Activated CD8-positive, alpha-beta memory T cell treated with anti-CD3 and anti-CD28 coated beads, Interleukin-2, amount 10 ng/mL, durations not matched to agents 7 days and 5 days (primary cell): ENCODE data around the gene LRRFIP1. TPM values are rescaled to one million over a fixed set of nuclear protein-coding genes. Genes with fewer than 3 reads are reported as not detected.

ENCODE experiments used
- ATAC-seq: fragments of 150-1000 bp; cut with Tn5 transposase; one replicate; pipeline ENCODE4 v1.10.0; 2021; ENCODE audit warnings: moderate library complexity
- CTCF ChIA-PET: fragments of 350-600 bp; sonication (Branson Sonifier 250); formaldehyde crosslinking; loops from one replicate; lab custom pipeline; 2021; ENCODE audit warnings: antibody characterized with exemption; lab: Charles Lee
- DNase-seq: peaks from one replicate; pipeline ENCODE4 v3.0.0-alpha.2; 2020
- H3K27ac Mint-ChIP-seq: one replicate; pipeline ENCODE4 v1.8.0; 2021; ENCODE audit warnings: mild to moderate bottlenecking, mixed read lengths
- H3K27me3 Mint-ChIP-seq: one replicate; pipeline ENCODE4 v1.8.0; 2021; ENCODE audit warnings: mixed read lengths
- H3K36me3 Mint-ChIP-seq: one replicate; pipeline ENCODE4 v1.8.0; 2021; ENCODE audit warnings: mild to moderate bottlenecking, mixed read lengths
- H3K4me1 Mint-ChIP-seq: one replicate; pipeline ENCODE4 v1.8.0; 2021; ENCODE audit warnings: mixed read lengths
- H3K4me3 Mint-ChIP-seq: one replicate; pipeline ENCODE4 v1.8.0; 2021; ENCODE audit warnings: mild to moderate bottlenecking, moderate library complexity, mixed read lengths
- H3K9me3 Mint-ChIP-seq: one replicate; pipeline ENCODE4 v1.8.0; 2022; ENCODE audit warnings: low read depth, mixed read lengths
- total RNA-seq, 2 experiments: library from RNA; stranded (reverse); gene quantifications; one replicate each; pipeline ENCODE4 v1.2.3, GENCODE V29; 2021

The LRRFIP1 gene
- total RNA-seq, 2 experiments from 2014 or later = 197 to 229 TPM

GRCh38 chr2:237643066-237643465 lies 15.7 kb downstream of the LRRFIP1 start:
- no peaks in the 10 kb centered on the region for H3K4me1 Mint-ChIP-seq
- H3K9me3 Mint-ChIP-seq = no peaks in the 10 kb centered on the region
- DNase-seq (peak; percentile 28), ATAC-seq (no peak)
- peaks cover 21% of the 10 kb centered on the region for H3K27me3 Mint-ChIP-seq
- H3K36me3 Mint-ChIP-seq = no peaks in the 10 kb centered on the region
- CTCF ChIA-PET = no interaction called here
- no peak overlapping the region for H3K4me3 Mint-ChIP-seq
- H3K27ac Mint-ChIP-seq = no peak overlapping the region

- ATAC-seq (no peak), DNase-seq (peak; percentile 22)
- Mint-ChIP-seq H3K27me3 (peaks cover 16% of the 10 kb centered on the region), H3K9me3 (no peaks in the 10 kb centered on the region), H3K4me3 (no peak overlapping the region), H3K4me1 (no peaks in the 10 kb centered on the region), H3K36me3 (no peaks in the 10 kb centered on the region), H3K27ac (no peak overlapping the region)
- CTCF ChIA-PET = no interaction called here
Observed at GRCh38 chr2:237643582-237644380, 16.4 kb downstream of the LRRFIP1 start.

GRCh38 chr2:237644381-237644703 lies 17.0 kb downstream of the LRRFIP1 start:
- H3K4me1 Mint-ChIP-seq = no peaks in the 10 kb centered on the region
- H3K36me3 Mint-ChIP-seq = no peaks in the 10 kb centered on the region
- no peak for ATAC-seq
- no peak overlapping the region for H3K27ac Mint-ChIP-seq
- no peak overlapping the region for H3K4me3 Mint-ChIP-seq
- H3K9me3 Mint-ChIP-seq = no peaks in the 10 kb centered on the region
- peaks cover 11% of the 10 kb centered on the region for H3K27me3 Mint-ChIP-seq
- CTCF ChIA-PET = no interaction called here
- no peak for DNase-seq

GRCh38 chr2:237645261-237645660 lies 17.9 kb downstream of the LRRFIP1 start:
- no peak overlapping the region for H3K27ac Mint-ChIP-seq
- no peaks in the 10 kb centered on the region for H3K9me3 Mint-ChIP-seq
- CTCF ChIA-PET = no interaction called here
- H3K27me3 Mint-ChIP-seq = peaks cover 16% of the 10 kb centered on the region
- no peaks in the 10 kb centered on the region for H3K4me1 Mint-ChIP-seq
- ATAC-seq (no peak), DNase-seq (no peak)
- no peak overlapping the region for H3K4me3 Mint-ChIP-seq
- H3K36me3 Mint-ChIP-seq = no peaks in the 10 kb centered on the region

- no peak overlapping the region for H3K4me3 Mint-ChIP-seq
- H3K36me3 Mint-ChIP-seq = no peaks in the 10 kb centered on the region
- CTCF ChIA-PET = no interaction called here
- ATAC-seq (no peak), DNase-seq (peak; percentile 19)
- H3K27me3 Mint-ChIP-seq = peaks cover 22% of the 10 kb centered on the region
- H3K4me1 Mint-ChIP-seq = no peaks in the 10 kb centered on the region
- no peak overlapping the region for H3K27ac Mint-ChIP-seq
- no peaks in the 10 kb centered on the region for H3K9me3 Mint-ChIP-seq
Observed at GRCh38 chr2:237647176-237648015, 20.0 kb downstream of the LRRFIP1 start.

- Mint-ChIP-seq H3K27me3 (peaks cover 26% of the 10 kb centered on the region), H3K4me1 (no peaks in the 10 kb centered on the region), H3K36me3 (no peaks in the 10 kb centered on the region), H3K27ac (no peak overlapping the region), H3K9me3 (no peaks in the 10 kb centered on the region), H3K4me3 (no peak overlapping the region)
- no peak for ATAC-seq
- no peak for DNase-seq
- CTCF ChIA-PET = no interaction called here
Observed at GRCh38 chr2:237648016-237648381, 20.6 kb downstream of the LRRFIP1 start.

GRCh38 chr2:237649541-237650454 lies 22.4 kb downstream of the LRRFIP1 start:
- H3K9me3 Mint-ChIP-seq = no peaks in the 10 kb centered on the region
- ATAC-seq = no peak
- CTCF ChIA-PET = no interaction called here
- H3K27me3 Mint-ChIP-seq = peaks cover 37% of the 10 kb centered on the region
- H3K4me3 Mint-ChIP-seq = no peak overlapping the region
- H3K4me1 Mint-ChIP-seq = peaks cover under 1% of the 10 kb centered on the region
- DNase-seq = peak; percentile 30
- peaks cover 1% of the 10 kb centered on the region for H3K36me3 Mint-ChIP-seq
- H3K27ac Mint-ChIP-seq = no peak overlapping the region

- H3K36me3 Mint-ChIP-seq = peaks cover 1% of the 10 kb centered on the region
- ATAC-seq (no peak), DNase-seq (peak; percentile 23)
- H3K4me1 Mint-ChIP-seq = peaks cover 4% of the 10 kb centered on the region
- CTCF ChIA-PET = no interaction called here
- no peak overlapping the region for H3K27ac Mint-ChIP-seq
- no peak overlapping the region for H3K4me3 Mint-ChIP-seq
- H3K9me3 Mint-ChIP-seq = no peaks in the 10 kb centered on the region
- peaks cover 35% of the 10 kb centered on the region for H3K27me3 Mint-ChIP-seq
Observed at GRCh38 chr2:237650455-237650850, 23.1 kb downstream of the LRRFIP1 start.

- peaks cover 1% of the 10 kb centered on the region for H3K36me3 Mint-ChIP-seq
- no peaks in the 10 kb centered on the region for H3K9me3 Mint-ChIP-seq
- no peak overlapping the region for H3K27ac Mint-ChIP-seq
- no peak overlapping the region for H3K4me3 Mint-ChIP-seq
- H3K27me3 Mint-ChIP-seq = peaks cover 34% of the 10 kb centered on the region
- no peak for ATAC-seq
- CTCF ChIA-PET = no interaction called here
- peaks cover 7% of the 10 kb centered on the region for H3K4me1 Mint-ChIP-seq
- DNase-seq = no peak
Observed at GRCh38 chr2:237651761-237652160, 24.4 kb downstream of the LRRFIP1 start.

- CTCF ChIA-PET = no interaction called here
- DNase-seq (peak; percentile 23), ATAC-seq (no peak)
- Mint-ChIP-seq H3K9me3 (no peaks in the 10 kb centered on the region), H3K36me3 (peaks cover 1% of the 10 kb centered on the region), H3K27ac (no peak overlapping the region), H3K4me3 (no peak overlapping the region), H3K4me1 (peaks cover 7% of the 10 kb centered on the region), H3K27me3 (peaks cover 37% of the 10 kb centered on the region)
Observed at GRCh38 chr2:237652181-237652580, 24.8 kb downstream of the LRRFIP1 start.

- CTCF ChIA-PET = no interaction called here
- peaks cover 1% of the 10 kb centered on the region for H3K36me3 Mint-ChIP-seq
- no peak overlapping the region for H3K27ac Mint-ChIP-seq
- H3K9me3 Mint-ChIP-seq = no peaks in the 10 kb centered on the region
- no peak overlapping the region for H3K4me3 Mint-ChIP-seq
- H3K4me1 Mint-ChIP-seq = peaks cover 7% of the 10 kb centered on the region
- DNase-seq (no peak), ATAC-seq (no peak)
- peaks cover 42% of the 10 kb centered on the region for H3K27me3 Mint-ChIP-seq
Observed at GRCh38 chr2:237652854-237653253, 25.5 kb downstream of the LRRFIP1 start.

- no peak overlapping the region for H3K4me3 Mint-ChIP-seq
- H3K27me3 Mint-ChIP-seq = peaks cover 49% of the 10 kb centered on the region
- H3K27ac Mint-ChIP-seq = no peak overlapping the region
- peaks cover 7% of the 10 kb centered on the region for H3K4me1 Mint-ChIP-seq
- no peaks in the 10 kb centered on the region for H3K9me3 Mint-ChIP-seq
- no peak for DNase-seq
- CTCF ChIA-PET = no interaction called here
- no peak for ATAC-seq
- H3K36me3 Mint-ChIP-seq = peaks cover 1% of the 10 kb centered on the region
Observed at GRCh38 chr2:237653776-237654558, 26.6 kb downstream of the LRRFIP1 start.
